Measurements from ENCODE around the gene PODXL2.

- no peak for TF ChIP-seq CTCF (IDR thresholded peaks at IDR 0.05; ENCODE audit: borderline replicate concordance, extremely low read depth, low read length, poor library complexity, severe bottlenecking)
- TF ChIP-seq EZH2 (IDR thresholded peaks at IDR 0.05; ENCODE audit: borderline replicate concordance, low read depth, low read length, severe bottlenecking): no peak
These were observed 90.4 kb downstream of the PODXL2 start for GRCh38 chr3:127719369-127719768.

Measured in DND-41 (cell line).